B cell (primary cell): ENCODE data around the gene PIGBOS1. TPM values are rescaled to one million over a fixed set of nuclear protein-coding genes. Genes with fewer than 3 reads are reported as not detected.

Experiments
- ATAC-seq: fragments of 200-7000 bp; cut with Tn5 transposase; one replicate; pipeline ENCODE4 v1.10.0; 2021; ENCODE audit warnings: low read depth, mild to moderate bottlenecking, moderate number of reproducible peaks, moderate library complexity
- CTCF ChIA-PET: fragments of 350-600 bp; sonication (Branson Sonifier 250); formaldehyde crosslinking; loops from one replicate; lab custom pipeline; 2021; ENCODE audit warnings: antibody characterized with exemption, inconsistent platforms; lab: Charles Lee
- POLR2A ChIA-PET: fragments of 350-600 bp; sonication (Branson Sonifier 250); formaldehyde crosslinking; loops from one replicate; lab custom pipeline; 2021; ENCODE audit warnings: antibody characterized with exemption; lab: Charles Lee
- DNase-seq: peaks from one replicate; pipeline ENCODE4 v3.0.0; 2013
- H2AFZ ChIP-seq: 2 replicates; pipeline ENCODE4 v1.6.1; 2012; ENCODE audit warnings: mild to moderate bottlenecking, low read depth, low read length; ENCODE audit not compliant: insufficient read depth, poor library complexity, severe bottlenecking
- H3K27ac ChIP-seq, 2 donors: 1 replicate in 1 of 2; 2 replicates in 1 of 2; pipeline ENCODE4 v1.5.1; 2012 to 2013; ENCODE audit warnings: low read length in 2 of 2, mild to moderate bottlenecking in 2 of 2, moderate library complexity in 1 of 2
- H3K27me3 ChIP-seq, 4 experiments: fragments of 200-600 bp in 1 of 4; sonication (generic) in 1 of 4; replicated peaks in 1 of 4; 1 replicate in 2 of 4; 2 replicates in 2 of 4; pipeline versions ENCODE4 v1.6.1 to v1.7.0; 2013 to 2016; ENCODE audit warnings: low read length in 3 of 4, mild to moderate bottlenecking in 2 of 4, mixed read lengths in 1 of 4, moderate library complexity in 1 of 4; ENCODE audit not compliant: insufficient read depth in 4 of 4, control insufficient read depth in 3 of 4; ENCODE audit errors: control extremely low read depth in 1 of 4
- H3K36me3 ChIP-seq, 2 experiments: replicated peaks in 1 of 2; 1 replicate in 1 of 2; 2 replicates in 1 of 2; pipeline versions ENCODE4 v1.6.1 to v1.7.1; 2013; ENCODE audit warnings: low read length in 1 of 2; ENCODE audit not compliant: insufficient read depth in 2 of 2, control insufficient read depth in 1 of 2; ENCODE audit errors: control extremely low read depth in 1 of 2, extremely low read depth in 1 of 2
- H3K4me1 ChIP-seq, 2 donors: fragments of 200-600 bp in 1 of 2; sonication (generic) in 1 of 2; 1 replicate in 1 of 2; 2 replicates in 1 of 2; pipeline versions ENCODE4 v1.5.1 to v1.6.1; 2013 to 2017; ENCODE audit warnings: low read length in 2 of 2; ENCODE audit not compliant: control insufficient read depth in 2 of 2, insufficient read depth in 2 of 2
- H3K4me2 ChIP-seq: replicated peaks from 2 replicates; pipeline ENCODE3; 2012; ENCODE audit warnings: mild to moderate bottlenecking, low read depth, low read length; ENCODE audit not compliant: poor library complexity, severe bottlenecking
- H3K4me3 ChIP-seq, 5 experiments: fragments of 200-600 bp in 1 of 5; sonication (generic) in 1 of 5; 1 replicate in 3 of 5; 2 replicates in 2 of 5; pipeline versions ENCODE4 v1.5.1 to v1.7.0; 2011 to 2016; ENCODE audit warnings: low read length in 4 of 5, mild to moderate bottlenecking in 4 of 5, low read depth in 2 of 5, control low read depth in 1 of 5, moderate library complexity in 1 of 5; ENCODE audit not compliant: insufficient read depth in 1 of 5; ENCODE audit errors: control extremely low read depth in 1 of 5, extremely low read depth in 1 of 5
- H3K79me2 ChIP-seq: fragments of 200-600 bp; sonication (generic); one replicate; pipeline ENCODE4 v1.6.0; 2016; ENCODE audit warnings: low read length; ENCODE audit not compliant: control insufficient read depth, insufficient read depth
- H3K9ac ChIP-seq: fragments of 200-600 bp; sonication (generic); 2 replicates; pipeline ENCODE4 v1.6.1; 2017; ENCODE audit warnings: mild to moderate bottlenecking, low read length, moderate library complexity
- H3K9me3 ChIP-seq, 3 donors: one replicate each; pipeline versions ENCODE4 v1.6.1 to v1.7.1; 2013; ENCODE audit warnings: low read length in 2 of 3; ENCODE audit not compliant: control insufficient read depth in 2 of 3, insufficient read depth in 1 of 3; ENCODE audit errors: control extremely low read depth in 1 of 3
- H4K20me1 ChIP-seq: 2 replicates; pipeline ENCODE4 v1.6.0; 2012; ENCODE audit warnings: mild to moderate bottlenecking, low read length; ENCODE audit not compliant: insufficient read depth, control insufficient read depth, poor library complexity, severe bottlenecking
- H3K27ac Mint-ChIP-seq: one replicate; pipeline ENCODE4 v1.8.0; 2021; ENCODE audit warnings: mixed read lengths
- H3K27me3 Mint-ChIP-seq: one replicate; pipeline ENCODE4 v1.8.0; 2021; ENCODE audit warnings: mixed read lengths
- H3K4me1 Mint-ChIP-seq: one replicate; pipeline ENCODE4 v1.8.0; 2021; ENCODE audit warnings: mixed read lengths
- H3K4me3 Mint-ChIP-seq: one replicate; pipeline ENCODE4 v1.8.0; 2021; ENCODE audit warnings: mixed read lengths
- H3K9me3 Mint-ChIP-seq: one replicate; pipeline ENCODE4 v1.8.0; 2022; ENCODE audit warnings: mixed read lengths; ENCODE audit not compliant: insufficient read depth
- EZH2 ChIP-seq: IDR thresholded peaks from 2 replicates; pipeline ENCODE4 v1.6.1; 2012; ENCODE audit warnings: borderline replicate concordance, low read depth, mild to moderate bottlenecking, moderate library complexity, low read length; ENCODE audit not compliant: insufficient read depth, poor library complexity, severe bottlenecking
- WGBS: methylation state at CpG from one replicate; pipeline ENCODE4 v1.1.5; 2013; ENCODE audit warnings: missing lambda C conversion rate; ENCODE audit not compliant: insufficient coverage; 5-methylcytosine and 5-hydroxymethylcytosine counted together
- intact Hi-C: fragments of 100-400 bp; cut with micrococcal nuclease; formaldehyde crosslinking; loops from one replicate; pipeline ENCODE4 v1.10.0; 2022
- polyA plus RNA-seq: library from polyadenylated mRNA; depleted of rRNA; stranded (reverse); fragments of >200 nt; gene quantifications from 2 replicates; pipeline ENCODE4 v1.2.3, GENCODE V29; 2012
- total RNA-seq, 2 donors: library from RNA; stranded (reverse); fragments of 120-200 nt in 1 of 2; gene quantifications; 1 replicate in 1 of 2; 2 replicates in 1 of 2; pipeline versions ENCODE4 v1.2.3 to v1.2.4, GENCODE V29; 2013 to 2022
- TF ChIP-seq, protein P1 (sequence below): fragments of 200-600 bp; IDR thresholded peaks from one replicate; pipeline ENCODE4 v1.8.0; 2022; ENCODE audit warnings: antibody characterized with exemption, mild to moderate bottlenecking

Gene PIGBOS1
- total and polyA plus RNA-seq, 2 donors (not counting 1 experiment from before 2014, with no cell fraction given), result 15.4 to 16.4 TPM

DNA sequence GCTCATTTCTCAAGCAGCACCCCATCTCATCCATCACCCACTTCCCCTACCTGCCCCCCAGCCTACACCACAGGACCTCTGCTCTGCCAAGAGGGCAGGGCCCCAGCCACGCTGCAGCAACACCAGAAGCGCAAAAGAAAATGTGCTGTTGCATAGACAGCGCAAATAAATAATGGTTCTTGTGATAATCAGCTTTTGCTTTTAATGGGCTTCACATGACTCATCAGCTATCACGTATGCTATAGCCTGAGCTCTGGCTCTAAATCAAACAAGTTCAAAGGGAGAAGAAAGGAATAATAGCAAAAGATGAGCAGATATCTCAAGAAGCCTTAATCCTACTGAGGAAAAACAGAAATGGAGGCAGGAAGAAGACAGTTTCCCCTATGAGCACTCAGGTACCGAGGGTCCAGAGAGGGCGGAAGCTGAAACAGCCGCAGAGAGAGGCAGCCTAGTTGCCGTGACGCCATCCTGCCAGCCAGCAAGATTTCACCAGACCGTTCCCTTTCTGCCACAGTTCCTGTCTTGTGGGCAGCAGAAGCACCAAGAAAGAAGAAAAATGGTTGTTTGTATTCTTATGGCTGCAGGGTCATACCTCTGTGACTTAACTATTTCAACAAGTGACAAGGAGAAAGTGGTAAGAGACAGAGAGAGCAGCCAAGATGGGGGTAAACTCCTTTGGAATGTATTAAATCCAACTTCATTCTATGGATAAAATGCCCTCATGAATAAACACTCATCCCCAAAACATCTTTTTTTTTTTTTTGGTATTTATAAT lies 51.3 kb downstream of the PIGBOS1 start:
- peak overlapping the region; percentile 89 for H3K27ac Mint-ChIP-seq
- WGBS, result 0% methylated on average over 5 of the region's 10 CpGs
- H3K4me1 Mint-ChIP-seq, result peaks cover 29% of the 10 kb centered on the region
- intact Hi-C loops, result loop anchor here (1.0 kb wide), 2 partner anchors 10 to 22 kb away; partner anchors contain the start of gene RAB27A
- Histone ChIP-seq H3K4me1 (peaks cover 21% of the 10 kb centered on the region in 2 donors), H4K20me1 (no peaks in the 10 kb centered on the region), H3K27me3 (no peaks in the 10 kb centered on the region), H2AFZ (peak overlapping the region; percentile 92), H3K36me3 (no peaks in the 10 kb centered on the region), H3K4me3 (peak overlapping the region; percentile 7 to 70 (median 46)), H3K9ac (peak overlapping the region; percentile 70), H3K9me3 (no peaks in the 10 kb centered on the region), H3K79me2 (peaks cover 86% of the 10 kb centered on the region), H3K4me2 (peak overlapping the region; percentile 82), H3K27ac (peak overlapping the region; percentile 73 to 90)
- H3K27me3 Mint-ChIP-seq, result no peaks in the 10 kb centered on the region
- TF ChIP-seq EZH2, result no peak
- TF ChIP-seq, protein P1, sequence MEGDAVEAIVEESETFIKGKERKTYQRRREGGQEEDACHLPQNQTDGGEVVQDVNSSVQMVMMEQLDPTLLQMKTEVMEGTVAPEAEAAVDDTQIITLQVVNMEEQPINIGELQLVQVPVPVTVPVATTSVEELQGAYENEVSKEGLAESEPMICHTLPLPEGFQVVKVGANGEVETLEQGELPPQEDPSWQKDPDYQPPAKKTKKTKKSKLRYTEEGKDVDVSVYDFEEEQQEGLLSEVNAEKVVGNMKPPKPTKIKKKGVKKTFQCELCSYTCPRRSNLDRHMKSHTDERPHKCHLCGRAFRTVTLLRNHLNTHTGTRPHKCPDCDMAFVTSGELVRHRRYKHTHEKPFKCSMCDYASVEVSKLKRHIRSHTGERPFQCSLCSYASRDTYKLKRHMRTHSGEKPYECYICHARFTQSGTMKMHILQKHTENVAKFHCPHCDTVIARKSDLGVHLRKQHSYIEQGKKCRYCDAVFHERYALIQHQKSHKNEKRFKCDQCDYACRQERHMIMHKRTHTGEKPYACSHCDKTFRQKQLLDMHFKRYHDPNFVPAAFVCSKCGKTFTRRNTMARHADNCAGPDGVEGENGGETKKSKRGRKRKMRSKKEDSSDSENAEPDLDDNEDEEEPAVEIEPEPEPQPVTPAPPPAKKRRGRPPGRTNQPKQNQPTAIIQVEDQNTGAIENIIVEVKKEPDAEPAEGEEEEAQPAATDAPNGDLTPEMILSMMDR, result no peak
- H3K9me3 Mint-ChIP-seq, result no peaks in the 10 kb centered on the region
- ChIA-PET CTCF (interaction anchor here (1.3 to 5.0 kb wide), 4 partner anchors 11 to 50 kb away, joined by 4 to 21 read pairs (median 6); no protein-coding TSS in a partner anchor), POLR2A (interaction anchor here (0.6 to 1.0 kb wide), 3 partner anchors 10 to 721 kb away, joined by 3 to 4 read pairs (median 3); partner anchors contain the start of genes PIGB and PIGBOS1)
- ATAC-seq, result peak; percentile 97
- H3K4me3 Mint-ChIP-seq, result peak overlapping the region; percentile 75
- DNase-seq, result peak; percentile 80

Other genes starting within 250 kb of the PIGBOS1 start
- gene RSL24D1, start 122.2 kb downstream of the PIGBOS1 start, total RNA-seq, result 69.0 and 80.7 TPM in 2 replicates
- 25.2 and 77.7 TPM in 2 replicates for gene RSL24D1, start 122.2 kb downstream of the PIGBOS1 start, polyA plus RNA-seq
- gene RAB27A, start 29.3 kb downstream of the PIGBOS1 start, total RNA-seq, result 18.1 and 19.0 TPM in 2 replicates
- gene RAB27A, start 29.3 kb downstream of the PIGBOS1 start, polyA plus RNA-seq, result 7.2 and 14.4 TPM in 2 replicates
- 39.2 and 41.7 TPM in 2 replicates for gene PIGB, start 99 bp upstream of the PIGBOS1 start, total RNA-seq
- gene PIGB, start 99 bp upstream of the PIGBOS1 start, polyA plus RNA-seq, result 21.1 and 28.8 TPM in 2 replicates
- 32.1 and 36.0 TPM in 2 replicates for gene CCPG1, start 89.2 kb upstream of the PIGBOS1 start, total RNA-seq
- 3.5 and 8.7 TPM in 2 replicates for gene CCPG1, start 89.2 kb upstream of the PIGBOS1 start, polyA plus RNA-seq
- 1.2 and 1.8 TPM in 2 replicates for gene PIERCE2, start 89.4 kb upstream of the PIGBOS1 start, total RNA-seq
- gene PIERCE2, start 89.4 kb upstream of the PIGBOS1 start, polyA plus RNA-seq, result 0.23 and 1.1 TPM in 2 replicates
- 0.63 and 0.99 TPM in 2 replicates for gene DNAAF4, start 189.1 kb upstream of the PIGBOS1 start, total RNA-seq
- 0.22 TPM in 2 replicates for gene DNAAF4, start 189.1 kb upstream of the PIGBOS1 start, polyA plus RNA-seq